Muscle of leg (tissue), 16 donors: Measurements from ENCODE around the gene SH3RF3. TPM values are rescaled to one million over a fixed set of nuclear protein-coding genes. Genes with fewer than 3 reads are reported as not detected.
A peak's percentile ranks its signal among the peaks of the same experiment; 100 is the strongest.

Source experiments
- DNase-seq: peaks from one replicate; pipeline ENCODE4 v3.0.0; 2013
- H3K27ac ChIP-seq: one replicate; pipeline ENCODE4 v1.5.1; 2013; ENCODE audit warnings: mild to moderate bottlenecking, low read length, control low read depth
- H3K27me3 ChIP-seq: one replicate; pipeline ENCODE4 v1.6.1; 2013; ENCODE audit warnings: low read length; ENCODE audit not compliant: control insufficient read depth, insufficient read depth
- H3K36me3 ChIP-seq: one replicate; pipeline ENCODE4 v1.6.1; 2013; ENCODE audit warnings: low read length; ENCODE audit not compliant: control insufficient read depth, insufficient read depth
- H3K4me1 ChIP-seq: one replicate; pipeline ENCODE4 v1.6.1; 2013; ENCODE audit warnings: low read length; ENCODE audit not compliant: control insufficient read depth, insufficient read depth
- H3K4me3 ChIP-seq: one replicate; pipeline ENCODE4 v1.5.1; 2013; ENCODE audit warnings: low read length, control low read depth
- H3K9me3 ChIP-seq: replicated peaks from 2 replicates; pipeline ENCODE4 v1.6.1; 2013; ENCODE audit warnings: low read depth, low read length; ENCODE audit not compliant: control insufficient read depth
- WGBS: methylation state at CpG from one replicate; pipeline ENCODE4 v1.1.5; 2013; ENCODE audit warnings: missing lambda C conversion rate; ENCODE audit not compliant: insufficient coverage; 5-methylcytosine and 5-hydroxymethylcytosine counted together
- long read RNA-seq, 11 donors: transcript quantifications; one replicate each; lab custom pipeline, GENCODE V29; 2026
- polyA plus RNA-seq, 8 donors: library from polyadenylated mRNA; unstranded; fragments of 120-200 nt; gene quantifications; one replicate each; pipeline versions ENCODE4 v1.2.1 to v1.2.3, GENCODE V29; 2013; ENCODE audit warnings: inconsistent platforms in 1 of 8, low replicate concordance in 1 of 8; ENCODE audit not compliant: insufficient read length in 8 of 8, insufficient read depth in 1 of 8
- total RNA-seq: library from RNA; stranded (reverse); fragments of 120-200 nt; gene quantifications from one replicate; pipeline ENCODE4 v1.2.4, GENCODE V29; 2013

SH3RF3 gene
- total RNA-seq, result 2.7 TPM
- polyA plus RNA-seq, result 1 to 10 TPM; 4.1 to 6.8 (median 4.9) TPM
- long read RNA-seq, donor 1, result 0 reads
- long read RNA-seq, donor 2, result 0 reads
- long read RNA-seq, donor 3, full-length matches to known transcripts, result 1 of 1 reads
- long read RNA-seq, donor 3, partial matches to known transcripts, result 0 of 1 reads
- long read RNA-seq, donor 3, other reads (novel, unspliced or antisense), result 0 of 1 reads
- long read RNA-seq, donor 4, result 0 reads
- long read RNA-seq, donor 5, result 0 reads
- long read RNA-seq, donor 6, result 0 reads
- long read RNA-seq, donor 7, result 0 reads
- long read RNA-seq, donor 8, result 0 reads
- long read RNA-seq, donor 9, result 0 reads
- long read RNA-seq, donor 10, result 0 reads
- long read RNA-seq, donor 11, result 0 reads

DNA sequence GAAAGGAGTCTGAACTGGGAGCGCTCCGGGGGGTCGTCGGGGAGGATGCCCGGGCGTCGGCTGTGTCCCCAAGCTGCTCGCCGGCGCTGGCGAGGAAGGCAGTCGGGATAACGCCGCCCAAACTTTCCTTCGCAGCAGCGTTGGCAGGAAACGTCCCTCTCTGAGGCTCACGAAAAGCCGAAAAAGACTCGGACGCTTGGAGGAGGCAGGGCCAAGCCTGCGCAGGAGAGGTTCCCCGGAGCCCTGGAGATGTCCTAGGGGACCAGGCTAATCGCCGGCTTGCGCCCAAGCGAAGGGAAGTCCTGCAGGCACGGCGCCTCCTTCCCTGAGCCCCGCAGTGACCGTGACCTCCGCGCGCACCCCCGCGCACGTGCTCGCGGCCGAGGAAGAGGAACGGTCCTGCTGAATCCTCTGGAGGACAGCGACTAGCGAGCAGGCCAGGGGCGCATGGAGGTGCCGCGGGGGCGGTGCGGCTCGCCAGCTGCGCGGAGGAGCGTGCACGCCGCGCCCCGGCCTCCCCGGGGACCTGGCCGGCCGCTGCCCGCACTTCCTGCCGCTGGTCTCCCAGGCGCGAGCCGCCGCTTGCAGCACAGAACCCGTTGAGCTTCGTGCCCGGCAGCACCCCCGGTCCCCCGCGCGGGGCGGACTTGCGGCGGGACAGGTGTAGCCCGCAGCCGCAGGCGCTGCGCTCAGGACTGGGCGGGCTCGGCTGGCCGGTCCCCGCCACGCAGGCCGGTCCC, at the start of gene SH3RF3:
TSS of gene SH3RF3 (plus strand) at position 590 of the 740 bp plus-strand sequence.
- H3K36me3 ChIP-seq, result no peaks in the 10 kb centered on the region
- H3K27me3 ChIP-seq, result peaks cover 15% of the 10 kb centered on the region
- H3K4me3 ChIP-seq, result peak within 1 kb of the TSS; percentile 57
- no peaks in the 10 kb centered on the region for H3K9me3 ChIP-seq
- under 1% methylated on average over 85 of the region's 85 CpGs for WGBS
- H3K4me1 ChIP-seq, result peaks cover 14% of the 10 kb centered on the region
- H3K27ac ChIP-seq, result no peak within 1 kb of the TSS
- peak; percentile 63 for DNase-seq

DNA sequence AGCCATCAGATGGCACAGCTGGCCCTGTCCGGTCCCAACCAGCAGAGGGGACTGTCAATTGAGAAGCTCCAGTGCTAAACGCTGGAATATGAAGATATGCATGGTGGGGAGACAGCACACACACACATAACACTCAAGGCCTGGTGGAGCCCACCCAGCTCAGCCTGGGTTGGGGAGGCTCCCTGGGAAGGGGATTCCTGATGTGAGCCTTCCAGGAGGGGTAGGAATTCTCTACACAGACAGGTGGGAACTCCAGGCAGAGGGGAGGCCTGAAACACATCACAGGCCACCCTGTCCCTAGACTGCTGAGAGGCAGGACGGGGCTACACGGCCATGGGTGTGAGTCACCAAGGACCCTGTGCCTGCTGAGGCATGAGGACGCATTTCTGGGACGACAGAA, 49.4 kb upstream of the SH3RF3 start:
- Histone ChIP-seq H3K27ac (no peak overlapping the region), H3K9me3 (no peaks in the 10 kb centered on the region), H3K36me3 (no peaks in the 10 kb centered on the region), H3K4me3 (no peak overlapping the region), H3K27me3 (peaks cover 9% of the 10 kb centered on the region), H3K4me1 (no peaks in the 10 kb centered on the region)
- 66% methylated on average over 4 of the region's 6 CpGs for WGBS
- no peak for DNase-seq

DNA sequence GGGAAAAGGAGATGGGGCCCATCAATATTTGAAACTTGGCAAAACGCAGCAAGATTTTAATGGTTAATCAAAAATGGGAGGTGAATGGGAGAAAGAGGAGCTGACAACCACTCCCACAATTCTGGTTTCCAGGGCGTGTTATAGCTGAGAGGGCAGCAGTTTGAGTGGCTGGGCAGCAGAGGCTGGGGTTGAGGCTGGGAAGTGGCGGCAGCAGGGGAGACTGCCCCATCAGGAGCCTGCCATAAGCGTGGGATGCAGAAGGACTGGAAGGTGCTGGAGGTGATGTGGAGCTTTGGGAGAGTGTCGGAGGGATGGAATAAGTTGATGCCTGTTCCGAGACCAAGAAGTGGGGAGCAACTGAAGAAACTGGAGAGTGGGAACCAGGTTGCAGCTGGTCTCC, 48.9 kb upstream of the SH3RF3 start:
- WGBS, result 40% methylated on average over 5 of the region's 6 CpGs
- H3K27me3 ChIP-seq, result peaks cover 9% of the 10 kb centered on the region
- no peaks in the 10 kb centered on the region for H3K4me1 ChIP-seq
- no peaks in the 10 kb centered on the region for H3K36me3 ChIP-seq
- DNase-seq, result no peak
- no peak overlapping the region for H3K27ac ChIP-seq
- H3K4me3 ChIP-seq, result no peak overlapping the region
- H3K9me3 ChIP-seq, result no peaks in the 10 kb centered on the region

DNA sequence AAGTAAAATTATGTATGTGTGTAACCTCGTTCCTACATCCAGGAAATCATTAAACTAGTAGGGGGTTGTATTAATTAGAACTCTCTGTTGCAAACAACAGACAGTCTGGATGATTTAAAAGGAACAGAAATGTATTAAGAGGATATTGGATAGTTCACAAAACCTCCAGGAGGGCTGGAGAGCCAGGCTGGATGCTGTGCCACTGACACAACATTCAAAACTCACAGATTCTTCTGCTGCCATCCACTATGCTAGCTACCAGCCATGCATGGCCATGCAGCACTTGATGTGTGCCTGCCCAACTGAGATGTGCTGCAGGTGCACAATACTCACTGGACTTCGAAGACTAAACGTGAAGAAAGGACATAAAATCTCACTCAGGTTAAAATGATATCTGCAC, 48.2 kb upstream of the SH3RF3 start:
- Histone ChIP-seq H3K27ac (no peak overlapping the region), H3K27me3 (peaks cover 9% of the 10 kb centered on the region), H3K4me1 (no peaks in the 10 kb centered on the region), H3K4me3 (no peak overlapping the region), H3K9me3 (no peaks in the 10 kb centered on the region), H3K36me3 (no peaks in the 10 kb centered on the region)
- no CpG with 5 or more reads among the region's 3 CpGs for WGBS
- DNase-seq, result no peak

DNA sequence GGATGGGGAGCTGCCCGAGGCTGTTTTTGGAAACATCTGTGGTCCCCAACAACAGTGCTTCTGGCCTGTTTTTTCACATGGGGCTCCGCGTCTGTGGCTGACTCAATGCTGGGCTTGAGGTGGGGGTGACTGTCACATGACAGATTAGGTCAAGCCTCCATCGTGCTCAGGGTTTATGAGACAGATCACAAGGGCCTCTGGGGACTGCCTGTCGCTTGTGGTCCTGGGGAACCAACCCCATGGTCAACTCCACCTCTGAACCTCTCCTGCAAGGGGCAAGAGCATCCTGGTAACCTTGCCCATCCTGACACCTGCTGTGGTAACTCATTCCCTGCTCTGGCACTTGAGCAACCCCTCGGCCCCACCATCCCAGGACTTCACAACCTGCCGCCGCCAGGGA, 47.6 kb upstream of the SH3RF3 start:
- peaks cover 9% of the 10 kb centered on the region for H3K27me3 ChIP-seq
- 53% methylated on average over 8 of the region's 8 CpGs for WGBS
- no peak overlapping the region for H3K4me3 ChIP-seq
- H3K4me1 ChIP-seq, result no peaks in the 10 kb centered on the region
- no peaks in the 10 kb centered on the region for H3K9me3 ChIP-seq
- H3K27ac ChIP-seq, result no peak overlapping the region
- no peaks in the 10 kb centered on the region for H3K36me3 ChIP-seq
- DNase-seq, result no peak

DNA sequence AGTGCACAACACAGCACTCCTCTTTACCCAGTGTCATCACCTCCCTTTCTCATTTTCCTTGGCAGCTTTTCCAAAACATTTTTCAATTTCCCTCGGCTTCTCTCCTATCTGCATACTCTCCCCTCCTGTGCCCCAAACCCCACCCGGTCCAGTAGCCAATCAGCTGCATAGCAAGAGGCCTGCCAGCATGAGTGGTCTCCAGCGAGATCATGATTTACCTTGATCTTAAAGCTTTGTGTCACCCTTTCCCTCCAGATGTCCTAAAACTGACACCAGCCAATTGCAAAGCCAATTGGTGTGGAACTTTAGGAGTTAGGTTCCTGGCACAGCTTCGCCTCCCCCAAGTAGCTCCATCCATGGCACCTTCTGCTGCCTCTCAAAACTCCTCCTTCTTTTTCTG, 45.2 kb upstream of the SH3RF3 start:
- no peaks in the 10 kb centered on the region for H3K9me3 ChIP-seq
- 64% methylated on average over 4 of the region's 4 CpGs for WGBS
- no peak overlapping the region for H3K27ac ChIP-seq
- no peaks in the 10 kb centered on the region for H3K36me3 ChIP-seq
- no peak for DNase-seq
- H3K4me3 ChIP-seq, result no peak overlapping the region
- peaks cover 9% of the 10 kb centered on the region for H3K27me3 ChIP-seq
- H3K4me1 ChIP-seq, result no peaks in the 10 kb centered on the region

DNA sequence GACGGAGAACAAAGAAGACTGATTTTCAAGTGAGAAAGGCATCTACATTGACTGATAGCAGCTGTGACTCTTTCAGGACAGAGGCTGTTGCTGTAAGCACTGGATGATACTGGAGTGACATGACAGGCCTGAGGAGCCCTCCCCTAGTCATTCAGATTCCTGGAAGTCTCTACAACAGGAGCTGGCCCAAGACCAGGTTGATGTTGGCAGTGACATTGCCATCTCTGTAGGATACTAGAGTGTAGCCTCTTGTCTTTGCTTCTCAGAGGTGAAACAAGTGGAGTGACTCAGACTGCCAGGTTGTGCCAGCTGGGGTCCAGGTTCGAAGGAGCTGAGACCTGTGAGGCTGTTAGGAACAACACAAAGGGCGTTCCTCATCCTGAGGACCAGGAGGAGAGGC, 44.7 kb upstream of the SH3RF3 start:
- H3K27me3 ChIP-seq, result peaks cover 9% of the 10 kb centered on the region
- 100% methylated on average over 2 of the region's 3 CpGs for WGBS
- no peak overlapping the region for H3K27ac ChIP-seq
- H3K4me3 ChIP-seq, result no peak overlapping the region
- H3K4me1 ChIP-seq, result no peaks in the 10 kb centered on the region
- H3K9me3 ChIP-seq, result no peaks in the 10 kb centered on the region
- no peak for DNase-seq
- no peaks in the 10 kb centered on the region for H3K36me3 ChIP-seq

DNA sequence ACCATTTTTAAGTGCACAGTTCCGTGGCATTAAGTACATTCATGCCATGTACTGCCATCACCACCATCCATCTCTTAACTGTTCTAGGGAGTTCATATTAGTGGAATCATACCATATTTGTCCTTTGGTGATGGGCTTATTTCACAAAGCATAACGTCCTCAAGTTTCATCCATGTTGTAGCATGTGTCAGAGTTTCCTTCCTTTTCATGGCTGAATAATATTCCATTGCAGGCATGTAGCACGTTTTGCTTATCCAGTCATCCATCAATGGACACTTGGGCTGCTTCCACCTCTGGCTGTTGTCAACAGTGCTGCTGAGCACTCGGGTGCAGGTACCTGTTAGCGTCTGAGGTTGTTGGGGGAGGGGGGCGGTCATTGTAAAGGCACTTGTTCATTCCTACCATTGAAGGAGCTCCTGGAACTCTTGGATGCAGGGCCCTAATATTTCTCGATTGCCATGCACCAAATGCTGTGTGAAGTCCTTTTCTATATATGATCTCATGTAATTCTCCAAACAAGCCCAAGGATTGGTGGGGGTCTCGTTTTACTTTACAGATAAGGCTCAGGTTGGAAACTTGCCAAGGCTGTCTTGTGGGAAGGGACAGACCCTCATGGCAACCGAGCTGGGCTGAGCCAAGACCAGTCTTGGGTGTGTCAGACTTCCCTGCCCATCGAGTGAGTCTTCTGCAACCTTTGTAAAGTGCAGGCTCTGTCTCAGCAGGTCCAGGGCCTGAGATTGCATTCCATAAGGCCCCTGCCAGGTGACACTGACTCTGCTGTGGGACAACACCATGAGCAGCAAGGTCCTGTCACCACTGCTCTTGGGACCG, 42.9 kb upstream of the SH3RF3 start:
- Histone ChIP-seq H3K27ac (no peak overlapping the region), H3K4me3 (no peak overlapping the region), H3K27me3 (peaks cover 4% of the 10 kb centered on the region), H3K36me3 (no peaks in the 10 kb centered on the region), H3K9me3 (no peaks in the 10 kb centered on the region), H3K4me1 (no peaks in the 10 kb centered on the region)
- WGBS, result 77% methylated on average over 4 of the region's 11 CpGs
- DNase-seq, result no peak

DNA sequence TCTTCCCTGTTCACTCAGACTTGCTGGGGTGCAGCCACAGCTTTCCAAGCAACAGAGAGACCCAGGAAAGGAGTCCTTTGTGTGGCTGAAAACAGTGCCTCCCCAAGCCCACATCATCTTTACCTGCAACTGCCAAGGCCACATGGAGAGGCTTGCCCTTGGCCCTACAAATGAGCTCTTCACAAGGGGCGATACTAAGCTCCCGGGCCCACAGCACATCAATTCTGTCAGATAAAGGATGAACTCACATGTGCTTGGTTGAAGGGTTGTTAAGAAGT, 42.3 kb upstream of the SH3RF3 start:
- no peak overlapping the region for H3K4me3 ChIP-seq
- H3K4me1 ChIP-seq, result no peaks in the 10 kb centered on the region

DNA sequence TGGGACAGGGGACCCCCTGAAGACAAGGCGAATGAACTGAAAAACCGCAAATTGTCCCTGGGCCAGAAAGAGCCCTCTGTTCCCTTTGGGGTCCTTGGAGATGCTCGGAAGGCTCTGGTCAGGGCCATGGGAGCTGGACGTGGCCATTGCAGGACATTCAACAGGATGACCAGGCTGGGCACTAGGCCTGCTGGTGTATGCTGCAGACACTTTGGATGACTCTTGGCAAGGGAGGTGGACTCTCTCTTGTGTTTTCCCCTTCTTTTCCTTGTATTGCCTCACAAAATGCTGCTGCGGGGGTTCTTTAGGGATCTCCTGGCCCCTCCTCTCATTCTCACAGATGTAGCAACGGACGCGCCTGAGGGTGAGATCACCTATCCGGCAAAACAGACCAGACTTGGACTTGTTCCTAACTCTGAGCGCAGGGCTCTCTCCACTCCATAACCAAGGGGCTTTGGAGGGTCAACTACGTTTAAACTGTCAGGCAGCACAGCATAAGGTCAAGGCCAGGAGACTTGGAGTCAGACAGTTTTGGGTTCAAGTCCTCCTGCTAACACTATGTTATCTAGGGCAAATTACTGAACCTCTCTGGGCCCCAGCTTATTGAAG, 41.8 kb upstream of the SH3RF3 start:
- no peaks in the 10 kb centered on the region for H3K9me3 ChIP-seq
- H3K27me3 ChIP-seq, result no peaks in the 10 kb centered on the region
- DNase-seq, result no peak
- H3K27ac ChIP-seq, result no peak overlapping the region
- 92% methylated on average over 11 of the region's 11 CpGs for WGBS
- H3K4me3 ChIP-seq, result no peak overlapping the region
- no peaks in the 10 kb centered on the region for H3K36me3 ChIP-seq
- no peaks in the 10 kb centered on the region for H3K4me1 ChIP-seq

More for the DNA sequence above, 42.3 kb upstream of the SH3RF3 start:
- Histone ChIP-seq H3K27me3 (no peaks in the 10 kb centered on the region), H3K9me3 (no peaks in the 10 kb centered on the region), H3K27ac (no peak overlapping the region), H3K36me3 (no peaks in the 10 kb centered on the region)
- DNase-seq, result no peak
- no CpG with 5 or more reads among the region's 2 CpGs for WGBS
